ENCODE results near the gene PRKAG3.

DNA sequence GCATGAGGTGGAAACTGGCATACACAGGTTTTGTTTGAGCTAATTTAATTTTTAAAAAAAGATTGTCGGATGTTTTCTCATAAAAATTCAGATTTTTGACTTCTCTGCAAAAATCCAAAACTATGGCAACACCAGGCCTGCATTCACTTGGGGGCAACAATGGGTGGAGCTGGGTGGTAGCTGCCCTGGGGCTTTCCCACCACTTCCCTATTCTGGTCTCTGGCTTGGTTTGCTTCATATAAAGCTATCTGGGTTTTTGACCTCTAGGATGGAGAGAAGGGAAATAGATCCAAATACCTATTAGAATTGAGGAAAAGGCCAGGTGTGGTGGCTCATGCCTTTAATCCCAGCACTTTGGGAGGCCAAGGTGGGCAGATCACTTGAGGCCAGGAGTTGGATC is 55.1 kb downstream of the PRKAG3 start:
- no peak for TF ChIP-seq POLR2A (IDR thresholded peaks at IDR 0.05)
- TF ChIP-seq, protein P1, sequence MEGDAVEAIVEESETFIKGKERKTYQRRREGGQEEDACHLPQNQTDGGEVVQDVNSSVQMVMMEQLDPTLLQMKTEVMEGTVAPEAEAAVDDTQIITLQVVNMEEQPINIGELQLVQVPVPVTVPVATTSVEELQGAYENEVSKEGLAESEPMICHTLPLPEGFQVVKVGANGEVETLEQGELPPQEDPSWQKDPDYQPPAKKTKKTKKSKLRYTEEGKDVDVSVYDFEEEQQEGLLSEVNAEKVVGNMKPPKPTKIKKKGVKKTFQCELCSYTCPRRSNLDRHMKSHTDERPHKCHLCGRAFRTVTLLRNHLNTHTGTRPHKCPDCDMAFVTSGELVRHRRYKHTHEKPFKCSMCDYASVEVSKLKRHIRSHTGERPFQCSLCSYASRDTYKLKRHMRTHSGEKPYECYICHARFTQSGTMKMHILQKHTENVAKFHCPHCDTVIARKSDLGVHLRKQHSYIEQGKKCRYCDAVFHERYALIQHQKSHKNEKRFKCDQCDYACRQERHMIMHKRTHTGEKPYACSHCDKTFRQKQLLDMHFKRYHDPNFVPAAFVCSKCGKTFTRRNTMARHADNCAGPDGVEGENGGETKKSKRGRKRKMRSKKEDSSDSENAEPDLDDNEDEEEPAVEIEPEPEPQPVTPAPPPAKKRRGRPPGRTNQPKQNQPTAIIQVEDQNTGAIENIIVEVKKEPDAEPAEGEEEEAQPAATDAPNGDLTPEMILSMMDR (IDR thresholded peaks at IDR 0.05) = no peak
